Cardiac muscle cell (in vitro differentiated cells and primary cell): ENCODE results near the gene ATXN2. TPM values are rescaled to one million over a fixed set of nuclear protein-coding genes. Genes with fewer than 3 reads are reported as not detected.
A peak's percentile ranks its signal among the peaks of the same experiment; 100 is the strongest.

Source experiments
- DNase-seq, 2 donors: peaks; one replicate each; pipeline versions ENCODE4 v3.0.0 to v3.0.0-alpha.2; 2010 to 2017; ENCODE audit warnings: low read depth in 1 of 2, low spot score in 1 of 2
- H3K27ac ChIP-seq: fragments of 200-600 bp; sonication (generic); 2 replicates; pipeline ENCODE4 v1.5.1; 2016
- H3K27me3 ChIP-seq: fragments of 200-600 bp; sonication (generic); 2 replicates; pipeline ENCODE4 v1.6.0; 2016; ENCODE audit warnings: control low read depth
- H3K36me3 ChIP-seq: fragments of 200-600 bp; sonication (generic); 2 replicates; pipeline ENCODE4 v1.5.1; 2016; ENCODE audit warnings: control low read depth
- H3K4me1 ChIP-seq: fragments of 200-600 bp; sonication (generic); 2 replicates; pipeline ENCODE4 v1.8.1; 2017; ENCODE audit warnings: low read depth, mild to moderate bottlenecking, mixed run types
- H3K4me3 ChIP-seq: fragments of 200-600 bp; sonication (generic); 2 replicates; pipeline ENCODE4 v1.5.1; 2016; ENCODE audit warnings: mild to moderate bottlenecking
- H3K9me3 ChIP-seq: fragments of 200-600 bp; sonication (generic); 2 replicates; pipeline ENCODE4 v1.5.1; 2017; ENCODE audit warnings: low read depth, mild to moderate bottlenecking, control low read depth
- CTCF ChIP-seq: IDR thresholded peaks from 2 replicates; pipeline ENCODE4 v1.5.1; 2012; ENCODE audit warnings: low read depth, mild to moderate bottlenecking, low read length
- polyA plus RNA-seq: library from polyadenylated mRNA; unstranded; fragments of >200 nt; fragmentation: Nextera tagmentation; extraction: Ambion mirVana; gene quantifications from 2 replicates; pipeline ENCODE4 v1.2.1, GENCODE V29; 2016
- total RNA-seq: library from RNA; depleted of rRNA; stranded (reverse); fragments of >200 nt; gene quantifications from 2 replicates; pipeline ENCODE4 v1.2.3, GENCODE V29; 2016

ATXN2 gene
- total and polyA plus RNA-seq, 2 experiments from 2014 or later: 29.5 to 52.7 TPM

- no peak for DNase-seq
- Histone ChIP-seq H3K36me3 (peaks cover 31% of the 10 kb centered on the region), H3K27me3 (no peaks in the 10 kb centered on the region), H3K4me1 (peaks cover 17% of the 10 kb centered on the region), H3K27ac (no peak overlapping the region), H3K4me3 (no peak overlapping the region), H3K9me3 (no peaks in the 10 kb centered on the region)
- TF ChIP-seq CTCF: no peak
Observed at GRCh38 chr12:111448266-111448830, 150.8 kb downstream of the ATXN2 start.

- Histone ChIP-seq H3K4me1 (peaks cover 17% of the 10 kb centered on the region), H3K4me3 (no peak overlapping the region), H3K27ac (no peak overlapping the region), H3K9me3 (no peaks in the 10 kb centered on the region), H3K36me3 (peaks cover 28% of the 10 kb centered on the region), H3K27me3 (no peaks in the 10 kb centered on the region)
- TF ChIP-seq CTCF: no peak
- DNase-seq: no peak
Observed at GRCh38 chr12:111447571-111448265, 151.4 kb downstream of the ATXN2 start.

- peak overlapping the region; percentile 81 for H3K27ac ChIP-seq
- H3K9me3 ChIP-seq: no peaks in the 10 kb centered on the region
- DNase-seq: no peak
- no peak for TF ChIP-seq CTCF
- H3K36me3 ChIP-seq: peaks cover 26% of the 10 kb centered on the region
- peaks cover 17% of the 10 kb centered on the region for H3K4me1 ChIP-seq
- H3K4me3 ChIP-seq: no peak overlapping the region
- no peaks in the 10 kb centered on the region for H3K27me3 ChIP-seq
Observed at GRCh38 chr12:111446631-111447570, 152.2 kb downstream of the ATXN2 start.

- Histone ChIP-seq H3K4me1 (peaks cover 17% of the 10 kb centered on the region), H3K36me3 (peaks cover 18% of the 10 kb centered on the region), H3K9me3 (no peaks in the 10 kb centered on the region), H3K27me3 (no peaks in the 10 kb centered on the region), H3K27ac (peak overlapping the region; percentile 81), H3K4me3 (no peak overlapping the region)
- TF ChIP-seq CTCF: no peak
- peak in 1 of 2 donors; percentile 72 for DNase-seq
Observed at GRCh38 chr12:111445726-111446581, 153.2 kb downstream of the ATXN2 start.
